Femur (tissue), 1 donor: Measurements from ENCODE around the gene COG8.

Experiments
- DNase-seq: peaks from one replicate; pipeline ENCODE4 v3.0.0-alpha.2; 2017

Gene COG8

GRCh38 chr16:69345923-69346322, 6.6 kb upstream of the COG8 start:
- no peak for DNase-seq

- no peak for DNase-seq
Observed at GRCh38 chr16:69344171-69344570, 4.8 kb upstream of the COG8 start.

GRCh38 chr16:69340095-69340644, 806 bp upstream of the COG8 start:
- no peak for DNase-seq

GRCh38 chr16:69338557-69339288, 641 bp downstream of the COG8 start:
- no peak for DNase-seq

- no peak for DNase-seq
Observed at GRCh38 chr16:69334696-69335095, 4.7 kb downstream of the COG8 start.

- peak; percentile 97 for DNase-seq
Observed at GRCh38 chr16:69330286-69331109, 8.9 kb downstream of the COG8 start, which contains the start of gene PDF. Gene PDF, minus strand, starts transcription at chr16:69330588. Its CDS starts 18 bp downstream, at chr16:69330570.

GRCh38 chr16:69329369-69330285, 9.7 kb downstream of the COG8 start:
- peak; percentile 48 for DNase-seq

GRCh38 chr16:69328854-69329316, 10.5 kb downstream of the COG8 start:
- no peak for DNase-seq

- no peak for DNase-seq
Observed at GRCh38 chr16:69327585-69328310, 11.6 kb downstream of the COG8 start.

- DNase-seq: no peak
Observed at GRCh38 chr16:69326172-69326873, 13.0 kb downstream of the COG8 start.

- no peak for DNase-seq
Observed at GRCh38 chr16:69325784-69326171, 13.6 kb downstream of the COG8 start.

- no peak for DNase-seq
Observed at GRCh38 chr16:69324585-69325253, 14.6 kb downstream of the COG8 start.

GRCh38 chr16:69324013-69324531, 15.3 kb downstream of the COG8 start:
- DNase-seq: no peak

GRCh38 chr16:69323415-69323814, 15.9 kb downstream of the COG8 start:
- DNase-seq: no peak

GRCh38 chr16:69322343-69322742, 17.0 kb downstream of the COG8 start:
- DNase-seq: no peak

GRCh38 chr16:69321080-69321479, 18.3 kb downstream of the COG8 start:
- DNase-seq: no peak

GRCh38 chr16:69320740-69321073, 18.7 kb downstream of the COG8 start:
- no peak for DNase-seq

- no peak for DNase-seq
Observed at GRCh38 chr16:69319826-69320739, 19.3 kb downstream of the COG8 start.

GRCh38 chr16:69319381-69319780, 20.0 kb downstream of the COG8 start:
- no peak for DNase-seq
